Astrocyte (in vitro differentiated cells and primary cell): ENCODE results near the gene TM7SF2. TPM values are rescaled to one million over a fixed set of nuclear protein-coding genes. Genes with fewer than 3 reads are reported as not detected.

Experiments used
- DNase-seq: peaks from one replicate; pipeline ENCODE4 v3.0.0-alpha.2; 2010; ENCODE audit warnings: low read depth
- FAIRE-seq: peaks from 2 replicates; lab custom pipeline; 2011; peaks lifted over from hg19 to GRCh38; lab: Jason Lieb, UNC
- H2AFZ ChIP-seq: 2 replicates; pipeline ENCODE4 v1.6.0; 2012; ENCODE audit warnings: low read depth, low read length, inconsistent platforms
- H3K27ac ChIP-seq: 2 replicates; pipeline ENCODE4 v1.5.1; 2011; ENCODE audit warnings: low read depth, low read length, inconsistent platforms
- H3K27me3 ChIP-seq: 2 replicates; pipeline ENCODE4 v1.6.0; 2011; ENCODE audit warnings: low read length, inconsistent platforms; ENCODE audit not compliant: insufficient read depth
- H3K36me3 ChIP-seq: 2 replicates; pipeline ENCODE4 v1.5.1; 2011; ENCODE audit warnings: low read length, inconsistent platforms; ENCODE audit not compliant: insufficient read depth
- H3K4me1 ChIP-seq: 2 replicates; pipeline ENCODE4 v1.5.1; 2011; ENCODE audit warnings: low read length, inconsistent platforms; ENCODE audit not compliant: insufficient read depth
- H3K4me2 ChIP-seq: 2 replicates; pipeline ENCODE4 v1.6.0; 2012; ENCODE audit warnings: low read length, inconsistent platforms
- H3K4me3 ChIP-seq: 2 replicates; pipeline ENCODE4 v1.5.1; 2011; ENCODE audit warnings: low read depth, mild to moderate bottlenecking, low read length, inconsistent platforms; ENCODE audit not compliant: insufficient read depth
- H3K79me2 ChIP-seq: 2 replicates; pipeline ENCODE4 v1.6.0; 2012; ENCODE audit warnings: mild to moderate bottlenecking, low read length, inconsistent platforms; ENCODE audit not compliant: insufficient read depth
- H3K9ac ChIP-seq: 2 replicates; pipeline ENCODE4 v1.6.0; 2012; ENCODE audit warnings: mild to moderate bottlenecking, low read length, inconsistent platforms
- H3K9me3 ChIP-seq: 2 replicates; pipeline ENCODE4 v1.5.1; 2012; ENCODE audit warnings: low read depth, mild to moderate bottlenecking, low read length, inconsistent platforms; ENCODE audit not compliant: insufficient read depth
- H4K20me1 ChIP-seq: 2 replicates; pipeline ENCODE4 v1.6.0; 2012; ENCODE audit warnings: low read length, inconsistent platforms; ENCODE audit not compliant: insufficient read depth
- H3K27ac Mint-ChIP-seq: one replicate; pipeline ENCODE4 v1.8.0; 2021; ENCODE audit warnings: mild to moderate bottlenecking, mixed read lengths; ENCODE audit not compliant: unreplicated experiment
- H3K27me3 Mint-ChIP-seq: one replicate; pipeline ENCODE4 v1.8.0; 2021; ENCODE audit warnings: low read depth, mixed read lengths; ENCODE audit not compliant: unreplicated experiment
- H3K36me3 Mint-ChIP-seq: one replicate; pipeline ENCODE4 v1.8.0; 2021; ENCODE audit warnings: low read depth, mixed read lengths; ENCODE audit not compliant: unreplicated experiment
- H3K4me1 Mint-ChIP-seq: one replicate; pipeline ENCODE4 v1.8.0; 2021; ENCODE audit warnings: low read depth, mixed read lengths; ENCODE audit not compliant: unreplicated experiment
- H3K4me3 Mint-ChIP-seq: one replicate; pipeline ENCODE4 v1.8.0; 2021; ENCODE audit warnings: mild to moderate bottlenecking, moderate library complexity, mixed read lengths; ENCODE audit not compliant: unreplicated experiment
- H3K9me3 Mint-ChIP-seq: one replicate; pipeline ENCODE4 v1.8.0; 2021; ENCODE audit warnings: mild to moderate bottlenecking, mixed read lengths; ENCODE audit not compliant: unreplicated experiment
- EZH2 ChIP-seq: IDR thresholded peaks from 2 replicates; pipeline ENCODE4 v1.6.1; 2012; ENCODE audit warnings: mild to moderate bottlenecking, low read length, inconsistent platforms; ENCODE audit not compliant: insufficient read depth
- total RNA-seq: library from RNA; stranded (reverse); gene quantifications from 2 replicates; pipeline ENCODE4 v1.2.1, GENCODE V29; 2021
- TF ChIP-seq, protein P1 (sequence below): IDR thresholded peaks from 2 replicates; pipeline ENCODE4 v1.5.1; 2011; ENCODE audit warnings: low read depth, mild to moderate bottlenecking, inconsistent platforms, low read length, moderate library complexity; ENCODE audit not compliant: insufficient read depth

The TM7SF2 gene
- total RNA-seq, 1 donor from 2014 or later = 23.9 TPM

DNA sequence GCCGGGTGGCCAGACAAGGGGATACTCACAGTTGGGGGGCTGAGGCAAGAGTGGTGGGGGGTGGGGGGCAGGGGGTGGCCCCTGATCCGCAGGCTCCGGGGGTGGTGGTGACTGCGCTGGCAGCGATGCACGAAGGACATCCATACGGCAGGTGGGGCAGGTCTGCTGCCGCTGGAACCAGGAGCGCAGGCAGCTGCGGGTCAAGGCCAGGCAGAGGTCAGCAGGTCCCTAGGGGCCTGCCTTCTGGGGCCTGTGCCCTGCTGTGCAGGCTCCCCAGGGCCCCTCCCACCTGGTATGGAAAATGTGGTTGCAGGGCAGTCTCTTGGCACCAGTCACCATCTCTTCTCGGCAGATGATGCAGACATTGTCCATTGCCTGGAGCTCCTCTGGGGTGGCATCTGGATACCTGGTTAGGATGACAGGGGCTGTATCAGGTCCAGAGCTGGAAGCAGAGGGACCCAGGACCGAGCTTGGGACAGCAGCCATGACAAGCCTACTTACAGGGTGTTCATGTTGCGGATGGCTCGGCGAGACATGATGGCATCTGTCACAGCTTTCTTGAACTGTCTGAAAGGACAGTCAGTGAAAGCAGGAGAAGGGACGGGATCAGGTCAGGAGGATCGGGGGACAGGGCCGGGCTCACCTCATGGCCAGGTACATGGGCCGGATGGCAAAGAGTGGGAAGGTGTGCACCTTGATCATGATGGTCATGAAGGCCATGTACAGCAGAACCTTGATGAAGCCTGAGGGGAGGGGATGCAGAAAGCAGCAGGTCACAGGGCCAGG is 19.2 kb downstream of the TM7SF2 start:
- DNase-seq (no peak), FAIRE-seq (no peak)
- H3K4me1 ChIP-seq = peaks cover 13% of the 10 kb centered on the region
- no peaks in the 10 kb centered on the region for H3K9me3 ChIP-seq
- peaks cover 19% of the 10 kb centered on the region for H3K36me3 Mint-ChIP-seq
- H3K27ac Mint-ChIP-seq = no peak overlapping the region
- no peak overlapping the region for H3K4me2 ChIP-seq
- no peak overlapping the region for H2AFZ ChIP-seq
- peaks cover 5% of the 10 kb centered on the region for H3K4me1 Mint-ChIP-seq
- H3K9ac ChIP-seq = no peak overlapping the region
- H3K4me3 ChIP-seq = no peak overlapping the region
- no peaks in the 10 kb centered on the region for H3K9me3 Mint-ChIP-seq
- peaks cover 38% of the 10 kb centered on the region for H3K79me2 ChIP-seq
- H3K36me3 ChIP-seq = peaks cover 40% of the 10 kb centered on the region
- H3K4me3 Mint-ChIP-seq = no peak overlapping the region
- no peak overlapping the region for H3K27ac ChIP-seq
- TF ChIP-seq EZH2 = no peak
- TF ChIP-seq, protein P1, sequence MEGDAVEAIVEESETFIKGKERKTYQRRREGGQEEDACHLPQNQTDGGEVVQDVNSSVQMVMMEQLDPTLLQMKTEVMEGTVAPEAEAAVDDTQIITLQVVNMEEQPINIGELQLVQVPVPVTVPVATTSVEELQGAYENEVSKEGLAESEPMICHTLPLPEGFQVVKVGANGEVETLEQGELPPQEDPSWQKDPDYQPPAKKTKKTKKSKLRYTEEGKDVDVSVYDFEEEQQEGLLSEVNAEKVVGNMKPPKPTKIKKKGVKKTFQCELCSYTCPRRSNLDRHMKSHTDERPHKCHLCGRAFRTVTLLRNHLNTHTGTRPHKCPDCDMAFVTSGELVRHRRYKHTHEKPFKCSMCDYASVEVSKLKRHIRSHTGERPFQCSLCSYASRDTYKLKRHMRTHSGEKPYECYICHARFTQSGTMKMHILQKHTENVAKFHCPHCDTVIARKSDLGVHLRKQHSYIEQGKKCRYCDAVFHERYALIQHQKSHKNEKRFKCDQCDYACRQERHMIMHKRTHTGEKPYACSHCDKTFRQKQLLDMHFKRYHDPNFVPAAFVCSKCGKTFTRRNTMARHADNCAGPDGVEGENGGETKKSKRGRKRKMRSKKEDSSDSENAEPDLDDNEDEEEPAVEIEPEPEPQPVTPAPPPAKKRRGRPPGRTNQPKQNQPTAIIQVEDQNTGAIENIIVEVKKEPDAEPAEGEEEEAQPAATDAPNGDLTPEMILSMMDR = no peak
- H3K27me3 Mint-ChIP-seq = no peaks in the 10 kb centered on the region
- no peaks in the 10 kb centered on the region for H3K27me3 ChIP-seq
- H4K20me1 ChIP-seq = peaks cover 64% of the 10 kb centered on the region

DNA sequence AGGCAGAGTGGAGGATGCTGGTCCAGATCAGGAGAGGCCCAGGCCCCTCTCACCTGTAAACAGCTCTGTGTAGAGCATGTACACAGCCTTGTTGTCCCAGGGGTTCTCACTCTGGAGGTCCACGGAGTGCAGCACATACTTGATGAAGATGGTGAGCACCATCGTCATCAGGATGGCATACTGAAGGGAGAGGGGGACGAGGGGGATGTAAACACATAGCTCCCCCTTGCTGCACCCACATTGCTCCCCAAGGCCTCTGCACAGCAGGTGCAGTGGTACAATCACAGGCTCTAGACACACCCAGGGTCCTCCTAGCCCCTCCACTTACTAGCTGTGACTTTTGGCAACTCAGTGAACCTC is 19.7 kb downstream of the TM7SF2 start:
- no peak overlapping the region for H3K27ac ChIP-seq
- FAIRE-seq = no peak
- H4K20me1 ChIP-seq = peaks cover 64% of the 10 kb centered on the region
- H3K4me1 ChIP-seq = peaks cover 13% of the 10 kb centered on the region
- Mint-ChIP-seq H3K4me3 (no peak overlapping the region), H3K4me1 (peaks cover 8% of the 10 kb centered on the region), H3K36me3 (peaks cover 20% of the 10 kb centered on the region), H3K9me3 (no peaks in the 10 kb centered on the region), H3K27ac (no peak overlapping the region), H3K27me3 (no peaks in the 10 kb centered on the region)
- peaks cover 38% of the 10 kb centered on the region for H3K79me2 ChIP-seq
- H3K36me3 ChIP-seq = peaks cover 37% of the 10 kb centered on the region
- no peak overlapping the region for H3K4me2 ChIP-seq
- no peaks in the 10 kb centered on the region for H3K9me3 ChIP-seq
- H2AFZ ChIP-seq = no peak overlapping the region
- no peak for DNase-seq
- H3K9ac ChIP-seq = no peak overlapping the region
- no peaks in the 10 kb centered on the region for H3K27me3 ChIP-seq
- H3K4me3 ChIP-seq = no peak overlapping the region
- TF ChIP-seq, protein P1 = no peak
- no peak for TF ChIP-seq EZH2

DNA sequence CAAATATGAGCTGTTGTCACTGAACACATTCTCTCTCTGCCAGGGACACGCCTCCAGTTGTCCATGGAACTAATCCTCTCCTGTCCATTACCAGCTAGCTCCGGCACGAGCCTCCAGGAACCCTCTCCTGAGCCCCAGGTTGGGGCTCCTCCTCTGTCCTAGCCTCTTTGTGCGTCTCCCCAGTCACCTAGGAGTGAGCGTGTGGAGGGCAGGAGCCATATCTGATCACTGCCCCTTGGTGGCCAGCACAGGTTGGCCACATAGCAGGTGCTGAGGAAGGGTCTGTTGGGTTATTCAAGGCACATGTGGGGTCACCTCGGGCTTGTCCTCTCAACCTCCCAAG is 20.2 kb downstream of the TM7SF2 start:
- H3K4me1 Mint-ChIP-seq = peaks cover 8% of the 10 kb centered on the region
- H3K36me3 ChIP-seq = peaks cover 33% of the 10 kb centered on the region

More for the DNA sequence above, 20.2 kb downstream of the TM7SF2 start:
- H4K20me1 ChIP-seq = peaks cover 61% of the 10 kb centered on the region
- no peak for TF ChIP-seq EZH2
- TF ChIP-seq, protein P1 = no peak
- no peaks in the 10 kb centered on the region for H3K9me3 ChIP-seq
- H3K4me1 ChIP-seq = peaks cover 13% of the 10 kb centered on the region
- Mint-ChIP-seq H3K9me3 (no peaks in the 10 kb centered on the region), H3K27me3 (no peaks in the 10 kb centered on the region), H3K27ac (no peak overlapping the region), H3K36me3 (peaks cover 18% of the 10 kb centered on the region), H3K4me3 (no peak overlapping the region)
- no peak overlapping the region for H2AFZ ChIP-seq
- H3K27ac ChIP-seq = no peak overlapping the region
- peak overlapping the region; percentile 2 for H3K9ac ChIP-seq
- DNase-seq = no peak
- H3K27me3 ChIP-seq = no peaks in the 10 kb centered on the region
- H3K79me2 ChIP-seq = peaks cover 38% of the 10 kb centered on the region
- no peak overlapping the region for H3K4me2 ChIP-seq
- H3K4me3 ChIP-seq = no peak overlapping the region
- FAIRE-seq = no peak
